NCI-H146 treated with DMSO at 0.1 percent for 48 hours (cell line): Measurements from ENCODE around the gene KBTBD12.

ENCODE experiments used
- DNase-seq: peaks from one replicate; lab custom pipeline; 2025; ENCODE audit not compliant: unreplicated experiment; lab: John Stamatoyannopoulos, UW

Gene KBTBD12

GRCh38 chr3:127949446-127950055 is 34.5 kb downstream of the KBTBD12 start:
- DNase-seq, result no peak

- no peak for DNase-seq
Observed at GRCh38 chr3:127951276-127951675, 36.2 kb downstream of the KBTBD12 start.

GRCh38 chr3:127953091-127954035 is 38.3 kb downstream of the KBTBD12 start:
- no peak for DNase-seq

GRCh38 chr3:127954640-127955039 is 39.6 kb downstream of the KBTBD12 start:
- DNase-seq, result no peak

- DNase-seq, result no peak
Observed at GRCh38 chr3:127955728-127956127, 40.7 kb downstream of the KBTBD12 start.

GRCh38 chr3:127959041-127959440 is 44.0 kb downstream of the KBTBD12 start:
- no peak for DNase-seq

GRCh38 chr3:127959873-127960272 is 44.8 kb downstream of the KBTBD12 start:
- peak; percentile 69 for DNase-seq

GRCh38 chr3:127960421-127960965 is 45.5 kb downstream of the KBTBD12 start:
- no peak for DNase-seq

- DNase-seq, result no peak
Observed at GRCh38 chr3:127961124-127961523, 46.1 kb downstream of the KBTBD12 start.

GRCh38 chr3:127961963-127962362 is 46.9 kb downstream of the KBTBD12 start:
- DNase-seq, result peak; percentile 28

- no peak for DNase-seq
Observed at GRCh38 chr3:127962937-127963336, 47.9 kb downstream of the KBTBD12 start.

- DNase-seq, result no peak
Observed at GRCh38 chr3:127964053-127964452, 49.0 kb downstream of the KBTBD12 start.

GRCh38 chr3:127964816-127965215 is 49.8 kb downstream of the KBTBD12 start:
- no peak for DNase-seq

GRCh38 chr3:127967316-127967715 is 52.3 kb downstream of the KBTBD12 start:
- DNase-seq, result no peak

- DNase-seq, result peak; percentile 73
Observed at GRCh38 chr3:127970966-127971592, 56.0 kb downstream of the KBTBD12 start.

GRCh38 chr3:127974226-127974625 is 59.2 kb downstream of the KBTBD12 start:
- DNase-seq, result no peak

- DNase-seq, result no peak
Observed at GRCh38 chr3:127975153-127976029, 60.4 kb downstream of the KBTBD12 start.

GRCh38 chr3:127978636-127979035 is 63.6 kb downstream of the KBTBD12 start:
- no peak for DNase-seq

GRCh38 chr3:127979473-127979872 is 64.4 kb downstream of the KBTBD12 start:
- no peak for DNase-seq

GRCh38 chr3:127981097-127981496 is 66.1 kb downstream of the KBTBD12 start:
- DNase-seq, result no peak

- no peak for DNase-seq
Observed at GRCh38 chr3:127982155-127982554, 67.1 kb downstream of the KBTBD12 start.
